ENCODE results near the gene MPZ.
"Not testable (repeated sequence)": the region's sequence is repeated elsewhere in the genome, so short reads cannot be mapped to it uniquely, and the experiment has no call there.

The MPZ gene

DNA sequence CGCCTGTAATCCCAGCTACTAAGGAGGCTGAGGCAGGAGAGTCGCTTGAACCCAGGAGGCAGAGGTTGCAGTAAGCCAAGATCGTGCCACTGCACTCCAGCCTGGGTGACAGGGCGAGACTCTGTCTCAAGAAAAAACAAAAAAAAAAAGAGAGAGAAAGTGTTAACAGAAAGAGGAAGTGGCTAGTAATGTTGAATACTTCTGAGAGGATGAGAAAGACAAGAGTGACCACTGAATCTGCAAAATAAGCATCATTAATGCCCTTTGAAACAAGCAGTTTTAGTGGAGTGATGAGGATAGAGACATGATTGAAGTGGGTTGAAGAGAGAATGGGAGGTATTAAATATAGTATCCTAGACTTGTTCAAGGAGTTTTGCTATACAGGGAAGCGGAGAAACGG, 11.7 kb downstream of the MPZ start:
- no peak for DNase-seq

DNA sequence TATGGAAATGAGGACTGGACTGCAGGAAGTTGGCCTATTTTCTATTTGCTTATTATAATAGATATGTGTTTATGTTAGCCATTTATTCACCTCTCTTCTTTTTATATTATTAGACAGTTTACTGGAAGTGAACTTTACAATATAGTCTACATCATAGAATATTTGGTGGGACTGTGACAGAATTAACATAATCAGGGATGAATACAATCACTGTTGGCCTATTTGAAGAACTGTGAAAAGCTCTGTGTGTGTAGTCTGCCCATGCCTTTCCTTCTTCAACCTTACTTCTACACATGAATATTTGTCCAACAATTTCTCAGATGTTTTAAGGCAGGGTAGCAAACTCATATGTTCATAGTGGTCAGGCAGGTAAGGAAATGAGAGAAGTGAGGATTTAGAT, 12.4 kb downstream of the MPZ start:
- no peak for DNase-seq

DNA sequence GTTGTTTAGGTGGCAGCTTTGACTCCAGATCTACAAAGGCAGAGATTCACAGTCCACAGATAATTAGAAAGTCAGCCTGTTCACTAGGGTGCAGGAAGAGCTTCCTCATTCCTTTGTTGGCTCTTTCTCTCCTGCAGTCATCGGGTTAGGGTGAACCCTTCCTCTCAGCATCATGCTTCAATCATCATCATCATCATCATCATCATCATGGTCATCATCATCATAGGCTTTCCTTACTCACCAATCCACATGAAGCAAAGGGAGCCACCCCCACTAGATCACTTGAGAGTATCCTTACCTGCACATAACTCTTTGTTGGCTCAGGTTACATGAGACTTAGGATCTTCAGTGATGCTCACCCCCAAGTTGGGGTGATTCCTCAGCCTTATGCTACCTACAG, 19.0 kb downstream of the MPZ start:
- DNase-seq: no peak

GRCh38 chr1:161287482-161288054, 22.2 kb downstream of the MPZ start:
- no peak for DNase-seq

DNA sequence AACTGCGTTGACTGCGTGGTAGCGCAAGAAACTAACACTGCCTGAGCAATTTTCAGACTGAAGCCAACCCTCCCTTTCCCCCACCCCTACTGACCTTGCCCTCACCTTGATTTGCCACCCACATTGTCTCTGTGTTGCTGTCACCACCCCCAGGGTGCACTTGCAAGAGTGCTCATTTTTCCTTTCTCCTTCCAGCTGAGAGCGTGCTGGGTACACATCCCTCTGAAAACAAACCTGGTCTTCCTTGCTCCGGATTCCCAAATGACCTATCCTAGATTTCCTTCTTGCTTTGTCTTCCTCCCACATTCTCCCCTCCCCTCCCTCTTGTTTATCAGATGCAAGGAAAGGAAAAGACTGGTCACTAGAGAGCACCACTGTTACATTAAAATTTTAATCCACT, 24.2 kb downstream of the MPZ start:
- no peak for DNase-seq

DNA sequence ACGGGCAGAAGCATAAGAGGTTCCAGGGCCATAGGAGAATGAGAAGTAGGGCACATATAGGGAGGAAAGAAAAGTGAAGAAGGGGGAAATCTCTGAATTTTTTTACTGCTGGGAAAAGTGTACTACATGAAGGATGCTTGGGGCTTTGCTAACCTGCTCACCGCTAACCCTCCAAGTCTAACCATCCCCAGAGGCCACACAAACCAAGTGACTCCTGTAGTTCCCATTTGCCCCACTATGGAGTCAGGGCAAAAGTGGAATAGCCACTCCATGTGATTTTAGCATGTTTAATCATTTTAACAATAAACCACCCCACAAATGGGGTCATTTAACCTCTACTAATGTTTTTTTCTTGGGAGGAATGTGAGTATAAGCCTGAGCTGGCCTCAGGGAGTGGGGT, 24.7 kb downstream of the MPZ start:
- DNase-seq: no peak

GRCh38 chr1:161282991-161283390, 26.8 kb downstream of the MPZ start:
- DNase-seq: no peak

- DNase-seq: peak; percentile 53
Observed at GRCh38 chr1:161274874-161275273, 34.9 kb downstream of the MPZ start.

GRCh38 chr1:161273402-161273801, 36.4 kb downstream of the MPZ start:
- DNase-seq: no peak

GRCh38 chr1:161267321-161267720, 42.4 kb downstream of the MPZ start:
- no peak for DNase-seq

DNA sequence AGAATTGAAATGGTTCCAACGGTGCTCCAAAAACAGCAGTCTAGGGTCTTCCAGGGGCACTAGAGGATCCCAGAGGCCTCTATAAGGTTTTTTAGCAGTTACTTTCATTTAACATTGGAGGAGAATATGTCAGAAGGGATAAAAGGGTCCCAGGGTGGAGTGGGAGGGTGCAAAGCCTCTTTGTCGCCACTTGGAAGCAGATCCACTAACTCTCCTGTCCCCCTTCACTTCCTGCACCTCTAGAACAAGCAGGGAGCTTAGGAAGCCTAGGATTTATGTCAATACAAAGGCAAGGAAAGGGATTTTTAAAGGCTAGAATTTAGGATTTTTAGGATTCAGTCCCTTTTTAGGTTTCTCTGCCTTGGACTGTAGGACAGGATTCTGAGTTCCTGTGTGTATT, 42.9 kb downstream of the MPZ start:
- no peak for DNase-seq

GRCh38 chr1:161266202-161266601, 43.6 kb downstream of the MPZ start:
- DNase-seq: no peak

- DNase-seq: no peak
Observed at GRCh38 chr1:161265305-161265704, 44.5 kb downstream of the MPZ start.

GRCh38 chr1:161261261-161262235, 48.2 kb downstream of the MPZ start:
- DNase-seq: no peak

DNA sequence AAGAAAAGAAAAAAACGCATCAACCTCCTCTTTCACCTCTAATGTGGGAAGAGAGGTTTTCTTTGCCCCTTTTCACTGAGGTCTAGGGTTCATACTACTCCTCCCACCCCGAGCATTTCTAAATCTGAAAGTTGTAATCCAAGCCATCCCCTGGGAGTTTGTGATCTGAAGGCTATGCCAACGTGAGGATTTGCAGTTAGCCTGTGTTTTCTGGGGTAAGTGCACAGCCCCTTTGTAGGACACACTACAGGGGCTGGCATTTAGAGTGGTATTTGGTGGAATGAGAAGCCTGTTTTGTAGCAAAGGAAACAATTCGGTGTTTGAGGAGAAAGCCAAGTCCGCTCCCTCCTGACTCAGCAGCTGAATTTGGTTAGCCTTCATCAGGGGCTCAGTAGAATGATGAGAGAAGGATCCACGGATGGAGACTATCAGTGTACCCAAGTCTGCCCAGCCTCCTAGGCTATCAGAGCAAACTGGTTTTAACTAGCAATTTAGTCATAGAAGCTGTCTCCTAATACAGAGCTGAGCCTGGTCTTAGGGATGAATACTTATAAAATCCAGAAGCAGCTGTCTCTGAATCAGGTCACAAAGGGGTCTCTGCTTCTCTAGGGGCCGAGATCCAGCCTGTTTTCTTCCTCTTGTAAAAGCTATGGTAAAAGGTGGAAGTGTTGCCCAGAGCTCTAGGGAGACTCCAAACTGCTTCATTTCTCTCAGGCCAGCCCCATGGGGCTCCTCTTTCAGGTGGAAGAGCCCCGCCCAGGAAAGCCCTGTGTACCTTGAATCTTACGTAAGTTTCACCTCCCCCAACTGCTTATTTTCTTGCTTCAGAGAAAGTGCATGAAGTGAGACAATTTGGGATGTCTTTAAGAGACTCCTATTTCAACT, 49.1 kb downstream of the MPZ start:
- DNase-seq: no peak

GRCh38 chr1:161259765-161260164, 50.0 kb downstream of the MPZ start:
- no peak for DNase-seq

DNA sequence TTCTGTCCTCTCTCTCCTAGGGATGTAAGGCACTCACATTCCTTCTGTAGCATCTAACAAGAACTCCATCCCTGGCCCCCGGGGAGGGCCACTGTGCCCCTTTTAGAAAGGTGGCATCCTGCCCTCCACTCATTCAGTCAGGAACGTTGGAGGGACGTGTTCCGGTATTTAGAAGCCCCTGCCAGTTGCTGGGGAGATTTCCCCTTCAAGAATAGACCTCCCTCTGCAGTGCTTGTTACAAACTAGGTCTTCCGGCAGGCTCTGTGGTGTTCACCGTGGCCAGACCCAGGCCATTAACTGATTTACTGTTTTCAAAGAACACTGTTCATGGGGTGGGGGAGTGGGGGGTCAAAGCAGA, 50.4 kb downstream of the MPZ start:
- DNase-seq: no peak

GRCh38 chr1:161258439-161259344, 51.1 kb downstream of the MPZ start, which contains the start of gene PCP4L1:
TSS of gene PCP4L1 (plus strand) at chr1:161258745. CDS start at chr1:161258975, 230 bp downstream.
- DNase-seq: peak; percentile 52

GRCh38 chr1:161257109-161257508, 52.7 kb downstream of the MPZ start:
- DNase-seq: not testable (repeated sequence)

GRCh38 chr1:161255955-161256520, 53.7 kb downstream of the MPZ start:
- DNase-seq: not testable (repeated sequence)

GRCh38 chr1:161255302-161255701, 54.5 kb downstream of the MPZ start:
- DNase-seq: not testable (repeated sequence)
